HCT116 (cell line): ENCODE results near the gene MAU2. TPM values are rescaled to one million over a fixed set of nuclear protein-coding genes. Genes with fewer than 3 reads are reported as not detected.

Source experiments
- ATAC-seq: fragments of 200-7000 bp; cut with Tn5 transposase; 2 replicates; pipeline ENCODE4 v1.9.1; 2020; ENCODE audit warnings: mild to moderate bottlenecking, moderate library complexity
- BruUV-seq: library from RNA; stranded (reverse); fragments of 400-500 nt; replicated peaks from 2 replicates; lab custom pipeline; 2021; lab: Mats Ljungman, UMichigan
- CTCF ChIA-PET: fragments of 300-600 bp; sonication (Branson Sonifier 250); formaldehyde crosslinking; loops from one replicate; lab custom pipeline; 2021; ENCODE audit warnings: antibody characterized with exemption; lab: Charles Lee
- POLR2A ChIA-PET: fragments of 300-600, 350-600 bp; sonication (Branson Sonifier 250); formaldehyde crosslinking; loops from one replicate; lab custom pipeline; 2021; ENCODE audit warnings: antibody characterized with exemption; lab: Charles Lee
- RAD21 ChIA-PET, 2 experiments: fragments of 300-600 bp; sonication (Branson Sonifier 250); formaldehyde crosslinking; loops; one replicate each; lab custom pipeline; 2023; ENCODE audit warnings: low total read pairs in 2 of 2; ENCODE audit not compliant: uncharacterized antibody in 2 of 2, unreplicated experiment in 2 of 2, low non-redundant PET in 1 of 2; lab: Charles Lee
- DNase-seq: peaks from one replicate; pipeline ENCODE4 v3.0.0-alpha.2; 2010; ENCODE audit warnings: low read depth, low spot score
- H2AFZ ChIP-seq: fragments of 200-600 bp; shearing (Covaris generic), sonication (generic); 2 replicates; pipeline ENCODE4 v1.6.1; 2017; ENCODE audit warnings: low read depth, mixed run types, mixed read lengths, antibody characterized with exemption, low read length; ENCODE audit not compliant: poor library complexity, severe bottlenecking
- H3K27ac ChIP-seq: 2 replicates; pipeline ENCODE4 v1.5.1; 2012; ENCODE audit warnings: low read depth, low read length
- H3K27me3 ChIP-seq: fragments of 200-600 bp; sonication (generic); 2 replicates; pipeline ENCODE4 v1.6.1; 2016; ENCODE audit warnings: mixed run types, low read length, mixed read lengths; ENCODE audit not compliant: insufficient read depth
- H3K36me3 ChIP-seq, 2 experiments: fragments of 200-500 bp in 1 of 2; fragments of 200-600 bp in 1 of 2; sonication (Bioruptor generic) in 1 of 2; sonication (generic) in 1 of 2; 2 replicates each; pipeline versions ENCODE4 v1.5.1 to v1.6.1; 2014 to 2016; ENCODE audit warnings: low read length in 2 of 2, inconsistent platforms in 1 of 2, mixed read lengths in 1 of 2, mixed run types in 1 of 2; ENCODE audit not compliant: insufficient read depth in 2 of 2, control insufficient read depth in 1 of 2
- H3K4me1 ChIP-seq, 2 experiments: fragments of 200-600 bp in 1 of 2; sonication (generic) in 1 of 2; 2 replicates each; pipeline versions ENCODE4 v1.5.1 to v1.6.1; 2012 to 2017; ENCODE audit warnings: low read length in 2 of 2, inconsistent platforms in 1 of 2, mild to moderate bottlenecking in 1 of 2, mixed read lengths in 1 of 2, mixed run types in 1 of 2, moderate library complexity in 1 of 2; ENCODE audit not compliant: insufficient read depth in 2 of 2, control insufficient read depth in 1 of 2
- H3K4me2 ChIP-seq: fragments of 200-600 bp; sonication (generic); 2 replicates; pipeline ENCODE4 v1.6.1; 2017; ENCODE audit warnings: mixed run types, low read length, mixed read lengths
- H3K4me3 ChIP-seq, 2 experiments: fragments of 200-600 bp in 1 of 2; sonication (generic) in 1 of 2; replicated peaks in 1 of 2; 2 replicates each; pipeline ENCODE4 v1.5.1; 2011 to 2016; ENCODE audit warnings: low read length in 2 of 2, control low read depth in 1 of 2, low read depth in 1 of 2, mild to moderate bottlenecking in 1 of 2, mixed read lengths in 1 of 2, mixed run types in 1 of 2
- H3K79me2 ChIP-seq: fragments of 200-600 bp; sonication (generic); 2 replicates; pipeline ENCODE4 v1.6.1; 2017; ENCODE audit warnings: mild to moderate bottlenecking, mixed run types, low read length, moderate library complexity, mixed read lengths; ENCODE audit not compliant: insufficient read depth
- H3K9ac ChIP-seq: fragments of 200-600 bp; sonication (generic); 2 replicates; pipeline ENCODE4 v1.6.1; 2016; ENCODE audit warnings: low read length, mixed read lengths
- H3K9me2 ChIP-seq: fragments of 200-600 bp; sonication (generic), shearing (Covaris generic); 2 replicates; pipeline ENCODE4 v1.6.1; 2017; ENCODE audit warnings: mixed run types, mild to moderate bottlenecking, moderate library complexity; ENCODE audit not compliant: insufficient read depth
- H3K9me3 ChIP-seq, 2 experiments: fragments of 200-500 bp in 1 of 2; fragments of 200-600 bp in 1 of 2; sonication (Bioruptor generic) in 1 of 2; sonication (generic) in 1 of 2; 2 replicates each; pipeline ENCODE4 v1.6.1; 2014 to 2017; ENCODE audit warnings: low read length in 2 of 2, mixed read lengths in 2 of 2, inconsistent platforms in 1 of 2, low read depth in 1 of 2, mild to moderate bottlenecking in 1 of 2, mixed run types in 1 of 2, moderate library complexity in 1 of 2; ENCODE audit not compliant: control insufficient read depth in 1 of 2, insufficient read depth in 1 of 2
- H4K20me1 ChIP-seq: fragments of 200-600 bp; sonication (generic), shearing (Covaris generic); 2 replicates; pipeline ENCODE4 v1.6.1; 2017; ENCODE audit warnings: mixed run types, mild to moderate bottlenecking, moderate library complexity; ENCODE audit not compliant: insufficient read depth
- CBX3 ChIP-seq: IDR thresholded peaks from 2 replicates; pipeline ENCODE4 v1.6.1; 2012; ENCODE audit warnings: low read depth
- EGR1 ChIP-seq: IDR thresholded peaks from 2 replicates; pipeline ENCODE4 v1.6.1; 2012; ENCODE audit warnings: low read depth
- ELF1 ChIP-seq: IDR thresholded peaks from 2 replicates; pipeline ENCODE4 v1.6.1; 2012; ENCODE audit warnings: low read depth, borderline replicate concordance
- EZH2 ChIP-seq: fragments of 200-600 bp; sonication (generic); IDR thresholded peaks from 2 replicates; pipeline ENCODE4 v1.6.1; 2017; ENCODE audit warnings: antibody characterized with exemption, mixed run types
- EZH2phosphoT487 ChIP-seq: fragments of 200-600 bp; IDR thresholded peaks from 2 replicates; pipeline ENCODE4 v1.6.1; 2018; ENCODE audit warnings: antibody characterized with exemption, borderline replicate concordance
- FOSL1 ChIP-seq: IDR thresholded peaks from 2 replicates; pipeline ENCODE4 v1.6.1; 2012; ENCODE audit warnings: low read depth
- JUND ChIP-seq: IDR thresholded peaks from 2 replicates; pipeline ENCODE4 v1.6.1; 2012
- POLR2A ChIP-seq: IDR thresholded peaks from 2 replicates; pipeline ENCODE4 v1.7.0; 2011; ENCODE audit warnings: borderline replicate concordance; ENCODE audit not compliant: insufficient read depth, insufficient read length; ENCODE audit errors: extremely low read depth
- POLR2AphosphoS5 ChIP-seq: IDR thresholded peaks from 2 replicates; pipeline ENCODE4 v1.6.1; 2011; ENCODE audit warnings: mild to moderate bottlenecking, low read depth, low read length, moderate library complexity
- RAD21 ChIP-seq: IDR thresholded peaks from 2 replicates; pipeline ENCODE4 v1.6.1; 2012; ENCODE audit warnings: low read depth, mild to moderate bottlenecking
- REST ChIP-seq: IDR thresholded peaks from 2 replicates; pipeline ENCODE4 v1.6.1; 2012; ENCODE audit warnings: low read depth
- SIN3A ChIP-seq: IDR thresholded peaks from 2 replicates; pipeline ENCODE4 v1.6.1; 2012; ENCODE audit warnings: low read depth
- SP1 ChIP-seq: IDR thresholded peaks from 2 replicates; pipeline ENCODE4 v1.6.1; 2012; ENCODE audit warnings: low read depth
- SRF ChIP-seq: IDR thresholded peaks from 2 replicates; pipeline ENCODE4 v1.6.1; 2012; ENCODE audit warnings: low read depth
- TCF7L2 ChIP-seq: IDR thresholded peaks from 2 replicates; pipeline ENCODE4 v1.7.0; 2011; ENCODE audit warnings: borderline replicate concordance, inconsistent platforms; ENCODE audit not compliant: insufficient read depth, insufficient read length; ENCODE audit errors: extremely low read depth
- YY1 ChIP-seq: IDR thresholded peaks from 2 replicates; pipeline ENCODE4 v1.6.1; 2011; ENCODE audit warnings: low read length, low read depth, moderate library complexity, mild to moderate bottlenecking; ENCODE audit not compliant: insufficient replicate concordance; ENCODE audit errors: extremely low read depth
- ZFX ChIP-seq: fragments of 450-650 bp; IDR thresholded peaks from 2 replicates; pipeline ENCODE4 v1.6.1; 2017
- ZNF274 ChIP-seq: fragments of 200-500 bp; sonication (Bioruptor generic); IDR thresholded peaks from 2 replicates; pipeline ENCODE4 v1.6.1; 2014; ENCODE audit warnings: mild to moderate bottlenecking, low read depth, low read length, inconsistent platforms
- intact Hi-C: fragments of 100-400 bp; cut with micrococcal nuclease; formaldehyde crosslinking; loops from 2 replicates; pipeline ENCODE4 v1.10.0; 2022
- total RNA-seq: library from RNA; stranded (reverse); gene quantifications from one replicate; pipeline ENCODE4 v1.2.1, GENCODE V29; 2021; ENCODE audit not compliant: unreplicated experiment

Gene MAU2
- total RNA-seq, 1 experiment from 2014 or later = 36.2 TPM

- Histone ChIP-seq H4K20me1 (no peaks in the 10 kb centered on the region), H3K4me3 (no peak overlapping the region), H3K9me3 (no peaks in the 10 kb centered on the region), H3K4me2 (no peak overlapping the region), H3K79me2 (no peaks in the 10 kb centered on the region; the same call in 1 of the 2 replicates), H3K27ac (no peak overlapping the region), H3K36me3 (peaks cover 10 to 14% of the 10 kb centered on the region in 2 experiments; a peak in 3 of 4 replicates), H3K9ac (no peak overlapping the region), H3K27me3 (no peaks in the 10 kb centered on the region), H2AFZ (no peak overlapping the region), H3K4me1 (no peaks in the 10 kb centered on the region), H3K9me2 (no peaks in the 10 kb centered on the region)
- ChIA-PET RAD21 (no interaction called here), POLR2A (no interaction called here), CTCF (no interaction called here)
- DNase-seq (no peak), ATAC-seq (no peak)
- TF ChIP-seq ELF1 = no peak
- no peak for TF ChIP-seq FOSL1
- TF ChIP-seq SRF = no peak
- TF ChIP-seq POLR2AphosphoS5 = no peak
- no peak for TF ChIP-seq EZH2phosphoT487
- TF ChIP-seq ZFX = no peak
- TF ChIP-seq YY1 = no peak
- TF ChIP-seq SIN3A = no peak
- no peak for TF ChIP-seq REST
- TF ChIP-seq RAD21 = no peak
- TF ChIP-seq SP1 = no peak
- TF ChIP-seq JUND = no peak
- no peak for TF ChIP-seq EZH2
- TF ChIP-seq POLR2A = no peak
- no peak for TF ChIP-seq CBX3
- no peak for TF ChIP-seq ZNF274
- TF ChIP-seq TCF7L2 = no peak
- TF ChIP-seq EGR1 = no peak
- BruUV-seq = no TSS peak
- intact Hi-C loops = no loop called here
These were observed 16.0 kb downstream of the MAU2 start for GRCh38 chr19:19336597-19336996.
